HL-60 (cell line): ENCODE results near the gene XRRA1.

Experiments
- DNase-seq, 2 experiments: peaks; one replicate each; pipeline ENCODE4 v3.0.0-alpha.2; 2010 to 2020; ENCODE audit warnings: low read depth in 1 of 2, low spot score in 1 of 2
- H3K27ac ChIP-seq: fragments of 250-450 bp; sonication (Bioruptor Pico); replicated peaks from 2 replicates; pipeline ENCODE4 v1.5.1; 2020; ENCODE audit warnings: mild to moderate bottlenecking, moderate library complexity
- H3K27me3 ChIP-seq: fragments of 250-450 bp; sonication (Bioruptor Pico); 2 replicates; pipeline ENCODE4 v1.5.1; 2021; ENCODE audit warnings: mild to moderate bottlenecking, moderate library complexity; ENCODE audit not compliant: insufficient read depth, poor library complexity, severe bottlenecking
- H3K4me3 ChIP-seq: replicated peaks from 2 replicates; pipeline ENCODE4 v1.5.1; 2011; ENCODE audit warnings: mild to moderate bottlenecking, control low read depth, low read length; ENCODE audit not compliant: insufficient read depth
- CTCF ChIP-seq: IDR thresholded peaks from one replicate; pipeline ENCODE4 v1.5.1; 2011; ENCODE audit warnings: low read length, control low read depth, inconsistent platforms; ENCODE audit not compliant: insufficient read depth
- GABPA ChIP-seq: IDR thresholded peaks from 2 replicates; pipeline ENCODE4 v1.6.1; 2012; ENCODE audit warnings: low read depth
- POLR2AphosphoS5 ChIP-seq: IDR thresholded peaks from 2 replicates; pipeline ENCODE4 v1.6.1; 2012; ENCODE audit warnings: low read depth
- REST ChIP-seq: IDR thresholded peaks from 2 replicates; pipeline ENCODE4 v1.6.1; 2012; ENCODE audit warnings: low read depth; ENCODE audit not compliant: insufficient replicate concordance
- SPI1 ChIP-seq: IDR thresholded peaks from 2 replicates; pipeline ENCODE4 v1.6.1; 2012; ENCODE audit warnings: low read depth, mild to moderate bottlenecking, borderline replicate concordance

Gene XRRA1

GRCh38 chr11:74984070-74984469 lies 35.2 kb upstream of the XRRA1 start:
- Histone ChIP-seq H3K27ac (no peak overlapping the region), H3K4me3 (no peak overlapping the region), H3K27me3 (no peaks in the 10 kb centered on the region)
- no peak for TF ChIP-seq REST
- no peak for TF ChIP-seq POLR2AphosphoS5
- no peak for TF ChIP-seq GABPA
- no peak for TF ChIP-seq SPI1
- no peak for TF ChIP-seq CTCF
- DNase-seq, result no peak

- Histone ChIP-seq H3K27me3 (no peaks in the 10 kb centered on the region), H3K27ac (no peak overlapping the region)
Measured at GRCh38 chr11:74981888-74982287, 33.0 kb upstream of the XRRA1 start.

GRCh38 chr11:74980634-74981033 lies 31.7 kb upstream of the XRRA1 start:
- peak in 1 of 2 experiments; percentile 74 for DNase-seq
- Histone ChIP-seq H3K4me3 (no peak overlapping the region), H3K27ac (peak overlapping the region; percentile 46), H3K27me3 (no peaks in the 10 kb centered on the region)
- TF ChIP-seq CTCF, result no peak
- no peak for TF ChIP-seq GABPA
- TF ChIP-seq REST, result no peak
- peak; percentile 72; the same call in 1 of the 2 replicates for TF ChIP-seq SPI1
- no peak for TF ChIP-seq POLR2AphosphoS5

More at GRCh38 chr11:74981888-74982287, 33.0 kb upstream of the XRRA1 start:
- no peak overlapping the region for H3K4me3 ChIP-seq
- DNase-seq, result no peak
- TF ChIP-seq GABPA, result no peak
- no peak for TF ChIP-seq SPI1
- TF ChIP-seq REST, result no peak
- TF ChIP-seq POLR2AphosphoS5, result no peak
- TF ChIP-seq CTCF, result no peak
